ENCODE data around the gene FGGY.

FGGY gene

DNA sequence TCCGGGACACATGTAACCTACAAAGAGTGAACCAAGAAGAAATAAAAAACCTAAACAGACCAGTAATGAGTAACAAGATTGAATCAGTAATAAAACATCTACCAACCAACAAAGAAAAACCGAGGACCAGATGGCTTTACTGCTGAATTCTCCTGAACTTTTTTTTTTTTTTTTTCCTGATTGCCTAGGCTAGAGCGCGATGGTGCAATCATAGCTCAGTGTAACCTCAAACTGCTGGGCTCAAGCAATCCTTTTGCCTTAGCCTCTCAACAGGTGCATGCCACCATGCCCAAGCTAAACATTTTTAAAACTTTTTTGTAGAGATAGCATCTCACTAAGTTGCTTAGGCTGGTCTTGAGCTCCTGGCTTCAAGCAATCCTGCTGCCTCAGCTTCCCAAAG is 11.2 kb upstream of the FGGY start:
- 74 to 84% methylated on average over 4 of the region's 4 CpGs for WGBS, 2 experiments
- H3K9me3 ChIP-seq (ENCODE audit: control insufficient read depth, low read length): no peaks in the 10 kb centered on the region
- H3K36me3 ChIP-seq (ENCODE audit: control insufficient read depth, insufficient read depth, low read length): no peaks in the 10 kb centered on the region
- no peak overlapping the region for H3K4me3 ChIP-seq (ENCODE audit: insufficient read depth, low read depth, low read length)
- no peak overlapping the region for H3K27ac ChIP-seq (ENCODE audit: insufficient read depth, low read depth, low read length, poor library complexity, severe bottlenecking)
- no peaks in the 10 kb centered on the region for H3K4me1 ChIP-seq (ENCODE audit: control insufficient read depth, insufficient read depth, low read length)
- no peaks in the 10 kb centered on the region for H3K27me3 ChIP-seq (ENCODE audit: control insufficient read depth, insufficient read depth, low read length, poor library complexity, severe bottlenecking)

DNA sequence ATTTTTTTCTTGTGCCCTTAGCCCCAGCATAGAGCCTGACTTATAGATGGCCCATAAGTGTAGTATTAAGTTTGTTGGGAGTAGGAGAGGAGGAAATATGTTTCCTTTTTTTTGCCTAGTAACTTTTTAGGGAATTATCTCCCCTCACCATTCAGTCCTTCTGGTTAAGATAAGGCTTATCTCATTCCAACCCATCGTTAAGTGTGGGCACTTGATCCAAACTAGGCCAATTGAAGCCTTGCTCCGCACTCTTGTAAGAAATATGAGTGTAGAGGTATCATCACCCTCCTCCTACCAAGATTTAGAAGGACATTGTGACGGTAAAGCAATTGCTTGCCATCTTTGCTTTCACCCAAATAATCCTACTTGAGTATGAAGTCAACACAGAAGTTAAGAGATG is 8.8 kb upstream of the FGGY start:
- no peaks in the 10 kb centered on the region for H3K27me3 ChIP-seq (ENCODE audit: control insufficient read depth, insufficient read depth, low read length, poor library complexity, severe bottlenecking)
- WGBS, 2 experiments: 100% methylated on average over 1 to 3 of the region's 3 CpGs
- H3K4me1 ChIP-seq (ENCODE audit: control insufficient read depth, insufficient read depth, low read length): no peaks in the 10 kb centered on the region
- H3K36me3 ChIP-seq (ENCODE audit: control insufficient read depth, insufficient read depth, low read length): no peaks in the 10 kb centered on the region
- no peak overlapping the region for H3K4me3 ChIP-seq (ENCODE audit: insufficient read depth, low read depth, low read length)
- H3K9me3 ChIP-seq (ENCODE audit: control insufficient read depth, low read length): no peaks in the 10 kb centered on the region
- no peak overlapping the region for H3K27ac ChIP-seq (ENCODE audit: insufficient read depth, low read depth, low read length, poor library complexity, severe bottlenecking)

DNA sequence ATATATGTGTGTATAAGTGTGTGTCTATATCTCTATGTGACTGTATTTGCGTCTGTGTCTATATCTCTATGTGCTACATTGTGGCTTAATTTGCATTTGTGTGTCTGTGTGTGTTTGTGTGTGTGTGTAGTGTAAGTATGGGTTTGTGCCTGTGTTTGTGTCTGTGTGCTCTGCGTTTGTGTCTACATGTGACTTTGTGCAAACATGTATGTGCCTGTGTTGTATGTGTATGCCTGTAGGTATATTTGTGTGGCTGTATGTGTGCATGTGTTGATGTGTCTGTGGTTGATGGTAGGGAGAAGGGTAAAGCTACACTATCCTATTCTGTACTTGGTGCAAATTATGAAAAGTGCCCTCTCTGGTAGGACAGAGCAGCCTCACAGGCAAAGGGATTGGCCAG is 7.3 kb upstream of the FGGY start:
- WGBS, 2 experiments: 93 to 95% methylated on average over 2 of the region's 2 CpGs
- Histone ChIP-seq H3K27ac (ENCODE audit: insufficient read depth, low read depth, low read length, poor library complexity, severe bottlenecking) (no peak overlapping the region), H3K36me3 (ENCODE audit: control insufficient read depth, insufficient read depth, low read length) (no peaks in the 10 kb centered on the region), H3K4me3 (ENCODE audit: insufficient read depth, low read depth, low read length) (no peak overlapping the region), H3K4me1 (ENCODE audit: control insufficient read depth, insufficient read depth, low read length) (no peaks in the 10 kb centered on the region), H3K27me3 (ENCODE audit: control insufficient read depth, insufficient read depth, low read length, poor library complexity, severe bottlenecking) (no peaks in the 10 kb centered on the region), H3K9me3 (ENCODE audit: control insufficient read depth, low read length) (no peaks in the 10 kb centered on the region)

DNA sequence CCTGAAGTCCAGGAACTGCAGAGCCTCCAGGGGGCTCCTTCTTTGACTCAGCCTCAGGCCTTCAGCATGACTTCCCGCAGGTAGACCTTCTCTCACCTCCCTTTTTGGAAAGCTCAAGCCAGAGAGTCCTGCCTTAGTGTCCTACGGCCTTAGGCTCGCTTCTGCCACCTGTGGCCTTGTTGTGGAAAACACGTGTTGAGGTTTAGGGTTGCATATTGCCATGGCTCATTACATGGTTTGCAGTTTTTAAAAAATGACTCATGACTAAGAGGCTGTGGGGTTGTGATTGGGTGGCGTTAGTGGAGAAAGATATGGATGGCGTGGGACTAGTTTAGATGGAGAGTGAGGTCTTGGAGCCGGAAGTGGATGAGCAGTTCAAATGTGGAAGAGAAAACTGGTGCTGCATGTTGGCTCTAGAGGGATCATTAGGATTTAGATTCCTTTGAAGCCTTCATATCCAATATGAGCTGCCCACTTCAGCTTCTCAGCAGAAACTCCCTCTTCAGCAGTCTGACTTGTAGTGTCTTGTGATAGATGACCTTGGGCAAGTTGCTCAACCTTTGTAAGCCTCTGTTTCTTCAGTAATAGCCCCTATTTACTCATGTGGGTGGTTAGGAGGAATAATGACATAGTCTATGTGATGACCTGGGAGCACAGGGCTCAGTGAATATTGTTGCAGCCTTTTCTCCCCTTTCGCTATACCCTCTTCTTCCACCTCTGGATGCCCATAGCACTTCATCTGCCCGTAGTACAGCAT is 6.5 kb upstream of the FGGY start:
- Histone ChIP-seq H3K9me3 (ENCODE audit: control insufficient read depth, low read length) (no peaks in the 10 kb centered on the region), H3K27ac (ENCODE audit: insufficient read depth, low read depth, low read length, poor library complexity, severe bottlenecking) (no peak overlapping the region), H3K36me3 (ENCODE audit: control insufficient read depth, insufficient read depth, low read length) (no peaks in the 10 kb centered on the region), H3K27me3 (ENCODE audit: control insufficient read depth, insufficient read depth, low read length, poor library complexity, severe bottlenecking) (peaks cover 4% of the 10 kb centered on the region), H3K4me3 (ENCODE audit: insufficient read depth, low read depth, low read length) (no peak overlapping the region), H3K4me1 (ENCODE audit: control insufficient read depth, insufficient read depth, low read length) (no peaks in the 10 kb centered on the region)
- 75% methylated on average over 9 of the region's 9 CpGs for WGBS, 2 experiments

DNA sequence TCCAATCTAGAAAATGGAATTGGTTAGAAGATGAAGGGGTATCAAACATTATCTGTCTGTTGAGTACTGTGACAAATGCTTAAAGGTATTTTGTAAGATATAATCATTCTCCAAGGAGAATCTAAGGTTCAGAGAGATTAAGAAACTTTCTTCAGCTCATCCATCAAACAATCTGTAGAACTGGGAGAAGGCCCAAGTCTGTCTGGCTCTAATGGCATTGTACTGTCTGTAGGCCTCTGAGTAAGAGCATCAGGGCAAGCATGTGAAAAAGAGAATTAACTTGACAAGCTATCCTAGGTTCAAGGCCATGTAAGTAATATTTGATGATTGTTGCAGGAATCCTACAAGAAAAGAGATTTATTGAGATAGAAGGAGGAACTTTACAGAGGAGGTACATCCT is 5.3 kb upstream of the FGGY start:
- Histone ChIP-seq H3K9me3 (ENCODE audit: control insufficient read depth, low read length) (no peaks in the 10 kb centered on the region), H3K27me3 (ENCODE audit: control insufficient read depth, insufficient read depth, low read length, poor library complexity, severe bottlenecking) (peaks cover 5% of the 10 kb centered on the region), H3K27ac (ENCODE audit: insufficient read depth, low read depth, low read length, poor library complexity, severe bottlenecking) (no peak overlapping the region), H3K4me1 (ENCODE audit: control insufficient read depth, insufficient read depth, low read length) (no peaks in the 10 kb centered on the region), H3K4me3 (ENCODE audit: insufficient read depth, low read depth, low read length) (no peak overlapping the region), H3K36me3 (ENCODE audit: control insufficient read depth, insufficient read depth, low read length) (no peaks in the 10 kb centered on the region)

DNA sequence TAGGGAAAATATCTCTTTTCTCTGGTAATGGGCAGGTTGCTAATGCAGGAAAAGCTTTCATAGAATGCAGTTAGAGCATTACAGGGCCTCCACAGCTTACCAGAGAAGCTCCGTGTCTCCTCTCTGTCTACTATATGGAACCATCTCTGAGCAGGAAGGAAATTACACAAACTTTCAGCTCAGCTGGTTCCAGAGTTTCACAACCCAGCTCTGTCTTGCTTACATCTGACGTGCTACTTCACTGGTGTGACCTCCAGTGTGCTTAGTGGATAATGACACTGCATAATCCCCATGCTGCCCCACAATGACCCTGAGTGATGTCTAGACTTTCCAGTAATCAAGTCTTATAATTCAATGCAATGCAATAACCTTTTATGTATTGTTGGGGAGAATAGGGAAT is 4.3 kb upstream of the FGGY start:
- H3K9me3 ChIP-seq (ENCODE audit: control insufficient read depth, low read length): no peaks in the 10 kb centered on the region
- no peaks in the 10 kb centered on the region for H3K4me1 ChIP-seq (ENCODE audit: control insufficient read depth, insufficient read depth, low read length)
- 88 to 93% methylated on average over 2 of the region's 2 CpGs for WGBS, 2 experiments
- H3K4me3 ChIP-seq (ENCODE audit: insufficient read depth, low read depth, low read length): no peak overlapping the region
- H3K27me3 ChIP-seq (ENCODE audit: control insufficient read depth, insufficient read depth, low read length, poor library complexity, severe bottlenecking): peaks cover 5% of the 10 kb centered on the region
- H3K36me3 ChIP-seq (ENCODE audit: control insufficient read depth, insufficient read depth, low read length): no peaks in the 10 kb centered on the region
- no peak overlapping the region for H3K27ac ChIP-seq (ENCODE audit: insufficient read depth, low read depth, low read length, poor library complexity, severe bottlenecking)

DNA sequence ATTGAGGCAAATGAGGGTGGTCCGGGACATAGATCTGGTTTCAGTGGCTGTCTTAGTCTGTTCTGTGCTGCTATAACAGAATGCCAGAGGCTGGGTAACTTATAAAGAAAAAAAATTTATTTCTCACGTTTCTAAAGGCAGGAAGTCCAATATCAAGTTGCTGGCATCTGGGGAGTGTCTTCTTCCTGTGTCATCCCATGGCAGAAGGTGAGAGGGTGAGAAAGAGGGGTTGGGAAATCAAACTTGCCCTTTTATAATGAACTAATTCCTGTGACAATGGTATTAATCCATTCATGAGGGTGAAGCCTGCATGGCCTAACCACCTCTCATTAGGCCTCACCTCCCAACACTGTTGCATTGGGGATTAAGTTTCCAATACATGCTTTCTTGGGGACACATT is 3.7 kb upstream of the FGGY start:
- H3K4me3 ChIP-seq (ENCODE audit: insufficient read depth, low read depth, low read length): no peak overlapping the region
- H3K27me3 ChIP-seq (ENCODE audit: control insufficient read depth, insufficient read depth, low read length, poor library complexity, severe bottlenecking): peaks cover 5% of the 10 kb centered on the region
- H3K4me1 ChIP-seq (ENCODE audit: control insufficient read depth, insufficient read depth, low read length): no peaks in the 10 kb centered on the region
- WGBS, 2 experiments: 48 to 50% methylated on average over 2 of the region's 2 CpGs
- H3K9me3 ChIP-seq (ENCODE audit: control insufficient read depth, low read length): no peaks in the 10 kb centered on the region
- no peaks in the 10 kb centered on the region for H3K36me3 ChIP-seq (ENCODE audit: control insufficient read depth, insufficient read depth, low read length)
- no peak overlapping the region for H3K27ac ChIP-seq (ENCODE audit: insufficient read depth, low read depth, low read length, poor library complexity, severe bottlenecking)

DNA sequence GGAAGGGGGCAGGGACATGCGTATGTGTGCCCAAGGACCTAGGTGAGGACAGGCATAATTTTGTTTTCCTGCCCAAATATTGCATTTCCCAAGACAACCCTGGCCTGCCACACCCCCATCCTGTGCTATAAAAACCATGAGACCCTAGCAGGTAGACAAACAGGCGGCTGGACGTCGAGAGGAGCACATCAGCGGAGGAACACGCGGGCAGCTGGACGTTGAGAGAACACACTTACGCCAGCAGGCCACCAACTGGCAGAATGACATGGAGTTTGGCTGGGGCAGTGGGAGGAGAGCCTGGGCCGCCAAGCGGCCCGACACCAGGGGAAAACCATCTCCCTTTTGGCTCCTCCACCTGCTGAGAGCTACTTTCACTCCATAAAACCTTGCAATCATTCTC is 3.0 kb upstream of the FGGY start:
- H3K9me3 ChIP-seq (ENCODE audit: control insufficient read depth, low read length): no peaks in the 10 kb centered on the region
- H3K36me3 ChIP-seq (ENCODE audit: control insufficient read depth, insufficient read depth, low read length): no peaks in the 10 kb centered on the region
- peaks cover 5% of the 10 kb centered on the region for H3K27me3 ChIP-seq (ENCODE audit: control insufficient read depth, insufficient read depth, low read length, poor library complexity, severe bottlenecking)
- H3K27ac ChIP-seq (ENCODE audit: insufficient read depth, low read depth, low read length, poor library complexity, severe bottlenecking): no peak overlapping the region
- 94 to 95% methylated on average over 12 of the region's 12 CpGs for WGBS, 2 experiments
- no peak overlapping the region for H3K4me3 ChIP-seq (ENCODE audit: insufficient read depth, low read depth, low read length)
- no peaks in the 10 kb centered on the region for H3K4me1 ChIP-seq (ENCODE audit: control insufficient read depth, insufficient read depth, low read length)

DNA sequence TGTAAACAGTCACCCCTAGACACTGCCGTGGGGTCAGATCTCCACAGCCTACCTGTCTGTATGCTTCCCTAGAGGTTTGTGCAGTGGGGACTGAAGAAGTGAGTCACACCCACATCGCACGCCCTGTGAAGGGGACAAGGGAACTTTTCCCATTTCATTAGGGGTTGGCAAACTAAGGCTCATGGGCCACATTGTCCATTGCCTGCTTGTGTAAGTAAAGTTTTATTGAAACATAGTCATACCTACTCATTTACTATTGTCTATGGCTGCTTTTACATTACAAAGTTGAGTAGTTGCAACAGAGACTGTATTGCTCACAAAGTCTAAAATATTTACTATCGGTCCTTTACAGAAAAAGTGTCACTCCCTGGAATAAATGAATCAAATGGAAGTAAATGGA is 2.5 kb upstream of the FGGY start:
- Histone ChIP-seq H3K27ac (ENCODE audit: insufficient read depth, low read depth, low read length, poor library complexity, severe bottlenecking) (no peak overlapping the region), H3K36me3 (ENCODE audit: control insufficient read depth, insufficient read depth, low read length) (no peaks in the 10 kb centered on the region), H3K4me3 (ENCODE audit: insufficient read depth, low read depth, low read length) (no peak overlapping the region), H3K4me1 (ENCODE audit: control insufficient read depth, insufficient read depth, low read length) (no peaks in the 10 kb centered on the region), H3K9me3 (ENCODE audit: control insufficient read depth, low read length) (no peaks in the 10 kb centered on the region), H3K27me3 (ENCODE audit: control insufficient read depth, insufficient read depth, low read length, poor library complexity, severe bottlenecking) (peaks cover 5% of the 10 kb centered on the region)
- WGBS, 2 experiments: 97 to 98% methylated on average over 3 to 4 of the region's 4 CpGs

DNA sequence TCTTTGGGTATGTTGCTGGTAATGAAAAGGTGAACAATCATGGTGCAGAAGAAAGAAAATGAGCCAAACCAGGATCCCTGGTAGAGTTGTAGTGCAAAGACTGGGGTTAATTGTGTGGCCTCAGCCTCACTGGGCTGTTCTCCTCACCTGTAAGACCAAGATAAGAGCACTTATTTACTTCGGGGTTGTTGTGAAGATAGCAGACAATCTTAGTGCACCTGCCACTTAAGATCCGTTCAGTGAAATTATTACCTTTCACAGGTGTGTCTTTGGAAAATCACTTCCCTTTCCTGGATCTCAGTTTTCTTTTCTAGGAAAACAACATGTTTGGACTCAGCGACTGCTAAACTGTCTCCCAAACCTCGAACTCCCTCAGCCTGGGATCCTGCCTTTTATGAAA is 1.3 kb upstream of the FGGY start:
- 88 to 94% methylated on average over 4 of the region's 4 CpGs for WGBS, 2 experiments
- Histone ChIP-seq H3K27me3 (ENCODE audit: control insufficient read depth, insufficient read depth, low read length, poor library complexity, severe bottlenecking) (peaks cover 5% of the 10 kb centered on the region), H3K27ac (ENCODE audit: insufficient read depth, low read depth, low read length, poor library complexity, severe bottlenecking) (no peak overlapping the region), H3K4me3 (ENCODE audit: insufficient read depth, low read depth, low read length) (peak overlapping the region; percentile 50), H3K4me1 (ENCODE audit: control insufficient read depth, insufficient read depth, low read length) (no peaks in the 10 kb centered on the region), H3K36me3 (ENCODE audit: control insufficient read depth, insufficient read depth, low read length) (no peaks in the 10 kb centered on the region), H3K9me3 (ENCODE audit: control insufficient read depth, low read length) (no peaks in the 10 kb centered on the region)

Data from ectodermal cell (in vitro differentiated cells).